Measurements from ENCODE around the gene FSTL5.

The FSTL5 gene

DNA sequence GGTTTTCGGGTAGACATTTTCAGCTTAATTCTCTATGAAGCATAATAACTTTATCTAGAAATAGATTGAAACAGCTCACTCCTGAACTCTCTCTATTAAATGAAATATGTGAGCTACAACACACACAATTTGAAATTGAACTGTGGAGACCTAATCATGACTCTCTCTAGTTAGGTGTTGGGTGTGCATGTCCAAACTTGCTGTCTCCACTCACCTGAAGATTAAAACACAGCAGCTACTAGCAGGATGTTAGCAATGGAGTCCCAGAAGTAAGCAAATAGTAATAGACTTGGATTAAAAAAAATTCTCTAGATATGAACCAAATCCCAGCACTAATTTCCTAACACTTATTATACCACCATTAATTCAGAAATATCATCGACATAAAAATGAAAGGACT is 173.1 kb downstream of the FSTL5 start:
- Histone ChIP-seq H3K9me2 (replicated peaks; ENCODE audit: insufficient read depth, low read length) (no peaks in the 10 kb centered on the region), H3K9ac (ENCODE audit: low read length) (no peak overlapping the region), H3K4me2 (ENCODE audit: low read depth, low read length) (no peak overlapping the region), H3K9me3 (replicated peaks; ENCODE audit: insufficient read depth, low read length) (no peaks in the 10 kb centered on the region), H3K27ac (ENCODE audit: low read length) (no peak overlapping the region), H3K4me1 (ENCODE audit: low read length) (no peaks in the 10 kb centered on the region), H3K4me3 (ENCODE audit: low read length) (no peak overlapping the region), H3F3A (ENCODE audit: insufficient read depth, low read length) (no peaks in the 10 kb centered on the region), H2AFZ (ENCODE audit: low read length) (no peak overlapping the region), H3K27me3 (replicated peaks; ENCODE audit: insufficient read depth, low read length) (no peaks in the 10 kb centered on the region), H3K79me2 (ENCODE audit: low read length) (no peaks in the 10 kb centered on the region), H3K36me3 (replicated peaks; ENCODE audit: insufficient read depth, low read length) (no peaks in the 10 kb centered on the region), H4K20me1 (ENCODE audit: insufficient read depth, low read length) (no peaks in the 10 kb centered on the region)
- DNase-seq: no peak
- TF ChIP-seq EZH2phosphoT487 (IDR thresholded peaks at IDR 0.05; ENCODE audit: low read length) (no peak), EZH2 (optimal IDR thresholded peaks at IDR 0.05; ENCODE audit: low read depth, low read length) (no peak)
- TF ChIP-seq, protein P1, sequence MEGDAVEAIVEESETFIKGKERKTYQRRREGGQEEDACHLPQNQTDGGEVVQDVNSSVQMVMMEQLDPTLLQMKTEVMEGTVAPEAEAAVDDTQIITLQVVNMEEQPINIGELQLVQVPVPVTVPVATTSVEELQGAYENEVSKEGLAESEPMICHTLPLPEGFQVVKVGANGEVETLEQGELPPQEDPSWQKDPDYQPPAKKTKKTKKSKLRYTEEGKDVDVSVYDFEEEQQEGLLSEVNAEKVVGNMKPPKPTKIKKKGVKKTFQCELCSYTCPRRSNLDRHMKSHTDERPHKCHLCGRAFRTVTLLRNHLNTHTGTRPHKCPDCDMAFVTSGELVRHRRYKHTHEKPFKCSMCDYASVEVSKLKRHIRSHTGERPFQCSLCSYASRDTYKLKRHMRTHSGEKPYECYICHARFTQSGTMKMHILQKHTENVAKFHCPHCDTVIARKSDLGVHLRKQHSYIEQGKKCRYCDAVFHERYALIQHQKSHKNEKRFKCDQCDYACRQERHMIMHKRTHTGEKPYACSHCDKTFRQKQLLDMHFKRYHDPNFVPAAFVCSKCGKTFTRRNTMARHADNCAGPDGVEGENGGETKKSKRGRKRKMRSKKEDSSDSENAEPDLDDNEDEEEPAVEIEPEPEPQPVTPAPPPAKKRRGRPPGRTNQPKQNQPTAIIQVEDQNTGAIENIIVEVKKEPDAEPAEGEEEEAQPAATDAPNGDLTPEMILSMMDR (IDR thresholded peaks at IDR 0.05; ENCODE audit: low read length): no peak

DNA sequence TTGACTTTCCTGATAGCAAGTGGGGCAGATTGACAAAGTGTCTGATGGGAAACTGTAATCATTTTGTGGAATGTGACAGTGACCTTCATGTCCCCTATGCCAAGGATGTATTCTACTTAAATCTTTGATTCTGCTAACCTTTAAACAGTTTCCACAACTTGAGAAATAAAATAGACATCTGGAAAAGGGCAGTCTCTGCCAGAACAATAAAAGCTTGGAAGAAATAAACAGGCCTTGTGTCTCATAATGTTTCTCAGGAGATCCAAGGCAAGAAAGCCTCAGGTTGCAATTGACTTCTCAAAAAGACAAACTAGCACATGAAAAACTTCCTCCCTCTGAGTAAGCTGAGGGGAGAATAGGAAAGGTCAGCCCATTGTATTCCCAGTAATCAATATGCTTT is 174.9 kb downstream of the FSTL5 start:
- H3F3A ChIP-seq (ENCODE audit: insufficient read depth, low read length): no peaks in the 10 kb centered on the region
- H4K20me1 ChIP-seq (ENCODE audit: insufficient read depth, low read length): no peaks in the 10 kb centered on the region
- H3K79me2 ChIP-seq (ENCODE audit: low read length): no peaks in the 10 kb centered on the region
- H3K27ac ChIP-seq (ENCODE audit: low read length): no peak overlapping the region
- H3K9ac ChIP-seq (ENCODE audit: low read length): no peak overlapping the region
- H3K36me3 ChIP-seq (replicated peaks; ENCODE audit: insufficient read depth, low read length): no peaks in the 10 kb centered on the region
- no peaks in the 10 kb centered on the region for H3K27me3 ChIP-seq (replicated peaks; ENCODE audit: insufficient read depth, low read length)
- DNase-seq: no peak
- H3K4me3 ChIP-seq (ENCODE audit: low read length): no peak overlapping the region
- no peaks in the 10 kb centered on the region for H3K9me3 ChIP-seq (replicated peaks; ENCODE audit: insufficient read depth, low read length)
- H2AFZ ChIP-seq (ENCODE audit: low read length): no peak overlapping the region
- H3K4me2 ChIP-seq (ENCODE audit: low read depth, low read length): no peak overlapping the region
- no peaks in the 10 kb centered on the region for H3K9me2 ChIP-seq (replicated peaks; ENCODE audit: insufficient read depth, low read length)
- no peaks in the 10 kb centered on the region for H3K4me1 ChIP-seq (ENCODE audit: low read length)
- TF ChIP-seq EZH2 (optimal IDR thresholded peaks at IDR 0.05; ENCODE audit: low read depth, low read length) (no peak), EZH2phosphoT487 (IDR thresholded peaks at IDR 0.05; ENCODE audit: low read length) (no peak)
- TF ChIP-seq, protein P1 (IDR thresholded peaks at IDR 0.05; ENCODE audit: low read length): no peak

DNA sequence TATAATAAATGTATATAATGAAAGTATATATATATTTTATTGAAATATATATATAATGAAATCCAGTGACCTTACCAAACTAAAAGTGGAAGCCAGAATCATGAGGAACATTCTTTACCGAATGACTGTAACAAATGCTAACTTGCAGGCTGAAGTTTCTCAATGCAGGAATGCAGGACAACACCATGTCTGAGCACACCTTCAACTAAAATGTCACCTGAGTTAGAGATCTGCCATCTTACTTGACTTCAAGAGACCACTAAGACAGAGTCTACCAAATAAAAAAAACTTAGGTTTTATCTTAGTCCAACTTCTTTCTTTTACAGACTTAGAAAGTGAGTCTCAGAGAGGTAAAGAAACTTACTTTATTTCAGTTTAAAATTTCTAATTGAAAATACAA is 176.2 kb downstream of the FSTL5 start:
- no peaks in the 10 kb centered on the region for H3K4me1 ChIP-seq (ENCODE audit: low read length)
- no peak overlapping the region for H2AFZ ChIP-seq (ENCODE audit: low read length)
- no peak overlapping the region for H3K9ac ChIP-seq (ENCODE audit: low read length)
- no peaks in the 10 kb centered on the region for H3K79me2 ChIP-seq (ENCODE audit: low read length)
- H3K4me3 ChIP-seq (ENCODE audit: low read length): no peak overlapping the region
- no peaks in the 10 kb centered on the region for H3K9me2 ChIP-seq (replicated peaks; ENCODE audit: insufficient read depth, low read length)
- TF ChIP-seq EZH2 (optimal IDR thresholded peaks at IDR 0.05; ENCODE audit: low read depth, low read length): no peak
- TF ChIP-seq, protein P1 (IDR thresholded peaks at IDR 0.05; ENCODE audit: low read length): no peak
- TF ChIP-seq EZH2phosphoT487 (IDR thresholded peaks at IDR 0.05; ENCODE audit: low read length): no peak
- no peaks in the 10 kb centered on the region for H3K27me3 ChIP-seq (replicated peaks; ENCODE audit: insufficient read depth, low read length)
- H3F3A ChIP-seq (ENCODE audit: insufficient read depth, low read length): no peaks in the 10 kb centered on the region
- no peaks in the 10 kb centered on the region for H3K36me3 ChIP-seq (replicated peaks; ENCODE audit: insufficient read depth, low read length)
- H4K20me1 ChIP-seq (ENCODE audit: insufficient read depth, low read length): no peaks in the 10 kb centered on the region
- no peak overlapping the region for H3K27ac ChIP-seq (ENCODE audit: low read length)
- no peak for DNase-seq
- no peak overlapping the region for H3K4me2 ChIP-seq (ENCODE audit: low read depth, low read length)
- H3K9me3 ChIP-seq (replicated peaks; ENCODE audit: insufficient read depth, low read length): no peaks in the 10 kb centered on the region
